Measurements from ENCODE around the gene ORM2. TPM values are rescaled to one million over a fixed set of nuclear protein-coding genes. Genes with fewer than 3 reads are reported as not detected.

ORM2 gene
- total RNA-seq, 1 experiment from 2014 or later: 0.59 TPM

GRCh38 chr9:114359801-114360200 lies 30.1 kb downstream of the ORM2 start (continued):
- no peak for TF ChIP-seq REST (IDR thresholded peaks at IDR 0.05; ENCODE audit: low read depth)
- TF ChIP-seq MAX (IDR thresholded peaks at IDR 0.05): no peak
- TF ChIP-seq ZFX (IDR thresholded peaks at IDR 0.05): no peak
- no peak for TF ChIP-seq ZBTB33 (IDR thresholded peaks at IDR 0.05; ENCODE audit: extremely low read depth, insufficient replicate concordance, low read length)
- TF ChIP-seq SP1 (IDR thresholded peaks at IDR 0.05; ENCODE audit: low read depth): no peak
- TF ChIP-seq EZH2 (IDR thresholded peaks at IDR 0.05): no peak
- no peak for TF ChIP-seq EGR1 (IDR thresholded peaks at IDR 0.05; ENCODE audit: low read depth)
- no peak for TF ChIP-seq POLR2AphosphoS5 (IDR thresholded peaks at IDR 0.05; ENCODE audit: low read depth, low read length)
- TF ChIP-seq RAD21 (IDR thresholded peaks at IDR 0.05; ENCODE audit: low read depth): no peak
- TF ChIP-seq SIN3A (IDR thresholded peaks at IDR 0.05; ENCODE audit: low read depth): no peak
- TF ChIP-seq SRF (IDR thresholded peaks at IDR 0.05; ENCODE audit: low read depth): no peak
- no peak for TF ChIP-seq CBX3 (IDR thresholded peaks at IDR 0.05; ENCODE audit: low read depth)
- no peak for TF ChIP-seq POLR2A (IDR thresholded peaks at IDR 0.05; ENCODE audit: borderline replicate concordance, extremely low read depth, insufficient read depth, insufficient read length)
